HepG2 (cell line): ENCODE data around the gene NOP9.

ENCODE experiments used
- ATF2 ChIP-seq: sonication (generic); formaldehyde crosslinking; IDR thresholded peaks from 2 replicates; pipeline ENCODE4 v1.4.0; 2020; ENCODE audit warnings: missing genetic modification reagents
- CHCHD3 ChIP-seq: sonication (generic); formaldehyde crosslinking; IDR thresholded peaks from 2 replicates; pipeline ENCODE4 v1.8.0; 2022; ENCODE audit warnings: mild to moderate bottlenecking, missing genetic modification reagents, moderate library complexity
- CTCF ChIP-seq: sonication (generic); formaldehyde crosslinking; IDR thresholded peaks from 2 replicates; pipeline ENCODE4 v1.5.0; 2020; ENCODE audit warnings: mild to moderate bottlenecking, missing genetic modification reagents, moderate library complexity
- ETV6 ChIP-seq: sonication (generic); formaldehyde crosslinking; conservative IDR thresholded peaks from 2 replicates; pipeline ENCODE4 v1.4.0; 2020; ENCODE audit warnings: missing genetic modification reagents
- EZH2 ChIP-seq: conservative IDR thresholded peaks from 2 replicates; pipeline ENCODE4 v1.6.1; 2012; ENCODE audit warnings: mild to moderate bottlenecking, low read depth, low read length, moderate library complexity
- FOXM1 ChIP-seq: sonication (generic); formaldehyde crosslinking; IDR thresholded peaks from 2 replicates; pipeline ENCODE4 v1.5.0; 2020; ENCODE audit warnings: missing genetic modification reagents
- JUNB ChIP-seq: sonication (generic); formaldehyde crosslinking; IDR thresholded peaks from 2 replicates; pipeline ENCODE4 v1.8.0; 2022; ENCODE audit warnings: missing genetic modification reagents, mild to moderate bottlenecking, borderline replicate concordance
- SNRNP70 ChIP-seq: fragments of 200-400 bp; formaldehyde crosslinking; IDR thresholded peaks from 2 replicates; pipeline ENCODE4 v1.6.1; 2017; ENCODE audit warnings: mild to moderate bottlenecking, low read depth, low read length, moderate library complexity
- ZBTB40 ChIP-seq, 2 experiments: fragments of 450-650 bp in 1 of 2; sonication (generic) in 1 of 2; formaldehyde crosslinking in 1 of 2; IDR thresholded peaks; 2 replicates each; pipeline versions ENCODE4 v1.6.1 to v1.8.0; 2016 to 2022; ENCODE audit warnings: antibody characterized with exemption in 1 of 2, mild to moderate bottlenecking in 1 of 2, missing genetic modification reagents in 1 of 2
- ZBTB7A ChIP-seq: sonication (generic); formaldehyde crosslinking; IDR thresholded peaks from 2 replicates; pipeline ENCODE4 v1.8.0; 2022; ENCODE audit warnings: mild to moderate bottlenecking, missing genetic modification reagents
- ZNF644 ChIP-seq: IDR thresholded peaks from 2 replicates; pipeline ENCODE4 v1.6.1; 2016; ENCODE audit warnings: low read depth
- ZNF766 ChIP-seq: sonication (generic); formaldehyde crosslinking; IDR thresholded peaks from 2 replicates; pipeline ENCODE4 v1.5.0; 2020; ENCODE audit warnings: missing genetic modification reagents, borderline replicate concordance

GRCh38 chr14:24337824-24338175 lies 38.1 kb downstream of the NOP9 start:
- TF ChIP-seq ATF2 (CRISPR knock-in tag) (no peak), ZNF644 (no peak), CHCHD3 (no peak), ZBTB7A (CRISPR knock-in tag) (no peak), ZNF766 (CRISPR knock-in tag) (no peak), JUNB (CRISPR knock-in tag) (no peak), CTCF (CRISPR knock-in tag) (no peak), ZBTB40 (IDR thresholded peaks at IDR 0.05) (no peak), ZBTB40 (CRISPR knock-in tag; IDR thresholded peaks at IDR 0.05) (no peak), SNRNP70 (no peak), FOXM1 (CRISPR knock-in tag) (no peak), ETV6 (no peak), EZH2 (no peak)
